ENCODE measurements around the gene TMEM185A.
"Not testable (repeated sequence)": the region's sequence is repeated elsewhere in the genome, so short reads cannot be mapped to it uniquely, and the experiment has no call there.

TMEM185A gene

DNA sequence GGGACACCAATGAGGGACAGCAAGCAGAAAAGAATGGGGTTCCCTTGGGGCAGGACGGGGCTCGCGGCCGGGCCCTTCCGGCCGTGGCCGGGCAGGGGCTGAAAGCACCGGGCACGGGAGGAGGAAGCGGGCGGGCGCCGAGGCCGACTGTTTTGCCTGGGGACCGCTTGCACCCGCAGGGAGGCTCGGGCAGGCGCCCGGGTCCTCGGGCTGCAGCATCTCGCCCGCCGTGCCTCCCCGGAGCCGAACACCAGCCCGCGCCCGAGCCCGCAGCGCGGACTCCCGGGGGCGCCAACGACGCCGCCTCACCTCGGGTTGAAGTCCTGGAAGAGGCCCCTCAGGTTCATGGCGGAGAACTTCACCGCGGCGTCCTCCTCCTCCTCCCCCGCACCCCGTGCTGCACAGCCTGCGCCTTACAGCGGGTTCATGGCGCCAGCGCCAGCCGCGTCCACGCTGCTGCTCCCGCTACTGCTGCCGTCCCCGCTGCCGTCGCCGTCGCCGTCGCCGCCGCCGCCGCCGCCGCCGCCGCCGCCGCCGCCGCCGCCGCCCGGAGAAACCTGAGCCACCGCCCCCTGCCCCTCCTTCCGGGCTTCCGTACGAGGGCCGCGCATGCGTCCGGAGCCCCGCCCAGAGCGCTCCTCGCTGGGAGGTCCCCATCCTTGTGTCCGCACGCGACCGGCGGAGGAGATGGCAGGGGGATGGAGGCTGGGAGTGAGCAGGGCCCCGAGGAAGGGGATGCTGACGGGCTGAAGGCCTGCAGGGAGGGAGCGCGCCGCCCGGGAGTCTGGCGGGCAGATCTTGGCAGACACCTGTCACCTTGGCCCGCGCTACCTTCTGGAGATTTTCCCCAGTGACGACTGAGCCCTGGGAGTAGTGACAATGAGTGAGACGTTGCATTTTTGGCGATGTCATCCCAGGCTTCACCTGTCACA is at the start of gene TMEM185A:
Gene TMEM185A (minus strand): TSS at position 559 of the 932 bp plus-strand sequence. CDS start 212 bp downstream, at position 347.
- DNase-seq, result no peak

DNA sequence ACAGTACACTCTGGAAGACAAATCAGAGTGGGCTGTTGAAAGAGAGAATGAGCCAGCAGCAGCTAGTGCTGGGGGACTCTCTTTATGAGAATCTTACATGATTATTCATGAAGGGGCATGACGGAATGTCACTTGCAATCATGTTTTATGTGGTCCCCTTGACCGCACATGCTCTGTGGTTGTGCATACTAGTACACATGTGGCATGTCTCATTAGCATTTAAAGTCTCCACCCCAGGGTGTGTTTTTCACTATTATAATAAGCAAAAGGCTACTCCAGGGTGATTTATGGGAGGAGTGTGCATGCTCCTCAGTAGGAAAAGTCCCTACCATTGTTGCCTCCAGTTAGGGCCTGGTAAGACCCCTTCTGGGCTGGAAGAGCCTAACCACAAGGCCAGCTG is 49.6 kb upstream of the TMEM185A start:
- DNase-seq, result no peak

DNA sequence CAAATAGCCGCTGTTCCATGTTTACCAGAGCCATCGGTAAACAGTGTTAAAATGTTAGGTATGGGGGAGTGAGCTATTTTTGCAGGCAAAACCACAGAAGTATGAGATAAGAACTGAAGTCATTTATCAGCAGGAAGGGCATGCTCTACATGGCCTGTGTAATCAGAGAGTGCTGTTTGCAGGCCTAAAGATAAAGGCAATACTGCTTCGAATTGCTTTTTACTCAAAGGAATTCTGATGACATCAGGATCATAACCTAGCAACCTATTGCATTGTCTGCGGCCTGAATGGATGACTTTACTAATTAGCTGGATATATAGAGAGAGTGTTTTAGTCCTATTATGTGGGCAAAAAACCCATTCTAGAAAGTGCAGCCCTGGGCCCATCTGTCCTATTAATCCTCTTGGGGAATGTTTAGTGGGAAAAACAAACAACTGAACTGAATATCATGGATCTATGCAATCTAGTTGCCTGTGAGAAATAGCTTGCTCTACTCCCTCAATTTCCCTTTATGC is 47.6 kb upstream of the TMEM185A start:
- not testable (repeated sequence) for DNase-seq

DNA sequence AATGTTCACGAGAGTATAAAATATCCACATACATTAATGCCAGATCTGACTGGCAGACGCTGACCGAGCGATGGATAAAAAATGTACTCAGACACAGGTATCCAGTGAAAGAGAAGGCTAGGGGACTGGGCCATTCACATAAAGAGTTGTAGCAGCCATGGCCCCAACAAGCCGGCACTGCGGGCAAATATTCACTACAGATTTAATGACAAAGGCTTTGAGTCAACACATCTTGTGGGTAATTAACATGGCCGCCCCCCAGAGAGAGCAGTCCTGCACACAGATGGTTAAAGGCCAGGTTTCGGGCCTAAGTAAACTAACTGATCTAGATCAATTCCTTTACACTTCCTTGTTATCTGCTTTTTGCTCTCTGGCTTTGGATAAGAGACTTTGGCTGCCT is 44.0 kb upstream of the TMEM185A start:
- DNase-seq, result not testable (repeated sequence)

DNA sequence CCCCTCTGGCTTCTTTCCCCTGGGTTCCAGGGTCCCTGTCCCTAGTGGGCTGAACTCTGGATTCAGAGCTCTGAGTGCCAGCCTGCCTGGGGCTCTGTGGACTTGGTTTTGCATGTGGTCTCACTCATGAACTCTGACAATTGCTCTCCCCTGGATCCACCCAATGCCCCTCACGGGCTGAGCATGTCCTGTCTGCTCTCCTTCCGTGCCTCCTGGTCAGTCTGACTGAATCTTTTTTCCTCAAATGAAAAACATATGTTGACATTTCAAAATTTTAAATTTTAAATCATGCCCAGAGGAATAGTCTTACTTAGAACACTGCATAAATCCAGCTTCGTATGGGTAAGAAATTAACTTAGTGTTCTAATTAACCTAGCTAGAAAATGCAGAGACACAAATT is 43.5 kb upstream of the TMEM185A start:
- DNase-seq, result not testable (repeated sequence)

DNA sequence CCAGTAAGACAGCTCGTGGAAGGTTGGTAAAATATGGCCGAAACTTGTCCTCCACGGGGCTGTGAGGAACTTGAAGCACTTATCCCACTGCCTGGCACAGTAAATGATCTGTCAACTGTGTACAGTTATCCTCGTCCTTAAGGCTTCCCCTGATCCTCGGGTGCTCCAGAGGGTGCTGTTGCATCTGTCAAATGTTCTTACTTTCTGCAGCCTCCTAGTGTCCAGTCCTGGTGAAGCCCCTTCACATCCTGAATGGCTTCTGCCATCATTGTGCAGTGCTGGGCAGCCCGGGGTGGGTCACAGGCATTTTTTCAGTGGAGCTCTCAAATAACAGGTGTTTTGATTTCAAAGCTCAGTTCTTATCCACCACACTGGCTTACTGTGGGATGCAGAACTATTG is 29.0 kb upstream of the TMEM185A start:
- not testable (repeated sequence) for DNase-seq

DNA sequence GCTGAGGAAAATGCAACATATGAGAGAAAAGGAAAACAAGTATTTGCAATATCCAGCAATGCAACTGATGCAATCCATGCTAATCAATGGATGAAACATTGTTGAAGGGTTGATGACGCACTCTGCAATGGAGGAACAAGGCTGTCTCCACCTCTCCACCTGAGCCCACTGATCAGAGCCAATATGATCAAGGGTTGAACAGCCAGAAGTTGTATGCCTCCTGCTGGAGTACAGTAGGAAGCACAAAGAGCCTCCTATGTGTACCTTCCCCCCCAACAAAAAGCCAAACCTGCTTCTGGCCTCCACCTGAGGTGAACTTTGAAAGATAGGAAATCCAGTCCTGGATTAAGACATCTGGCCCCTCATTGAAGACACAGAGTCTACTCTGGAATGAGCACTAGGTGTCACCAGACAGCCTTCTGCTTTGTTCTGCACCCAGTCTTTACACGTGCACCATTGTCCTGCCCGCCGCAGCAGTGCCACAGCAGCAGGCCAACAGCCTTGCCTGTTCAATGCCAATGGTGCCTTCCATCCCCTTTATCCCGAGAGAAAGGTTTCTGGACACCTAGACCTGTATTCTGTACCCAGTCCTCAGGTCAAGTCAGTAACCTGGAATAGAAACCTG is 24.8 kb upstream of the TMEM185A start:
- not testable (repeated sequence) for DNase-seq

DNA sequence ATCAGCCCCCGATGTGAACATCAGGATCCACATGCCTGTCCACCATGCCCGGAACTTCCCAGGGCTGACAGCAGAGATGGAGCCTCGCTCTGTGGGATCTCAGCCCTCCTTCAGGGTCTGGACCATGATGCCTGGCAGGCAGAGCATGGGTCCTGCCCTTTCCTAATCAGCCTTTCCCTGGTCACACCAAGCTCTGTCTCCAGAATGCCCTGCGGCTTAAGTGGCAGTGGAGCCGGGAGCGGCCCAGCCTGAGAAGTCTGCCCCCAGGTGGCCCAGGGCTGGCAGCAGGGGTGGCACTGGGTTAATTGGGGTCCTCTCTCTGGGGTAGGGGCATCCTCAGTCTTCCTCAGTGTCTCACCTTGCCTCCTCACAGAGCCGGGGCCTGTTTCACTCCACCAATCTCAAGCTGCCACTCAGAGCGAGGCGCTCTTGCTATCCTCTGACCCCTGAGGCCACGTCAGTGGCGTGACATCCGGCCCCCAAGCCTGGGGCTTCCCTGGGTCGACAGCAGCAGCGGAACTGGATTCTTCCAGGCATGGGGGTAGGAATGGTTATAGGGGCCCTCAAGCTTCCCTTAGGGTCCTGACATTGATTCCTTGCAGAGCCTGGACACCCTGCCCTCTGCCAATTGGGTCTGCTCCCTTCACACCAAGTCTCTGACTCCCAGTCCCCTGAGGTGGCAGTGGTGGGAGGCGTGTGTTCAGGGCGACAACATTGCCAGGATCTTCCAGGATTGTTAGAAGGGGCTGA is 20.8 kb upstream of the TMEM185A start:
- no peak for DNase-seq

DNA sequence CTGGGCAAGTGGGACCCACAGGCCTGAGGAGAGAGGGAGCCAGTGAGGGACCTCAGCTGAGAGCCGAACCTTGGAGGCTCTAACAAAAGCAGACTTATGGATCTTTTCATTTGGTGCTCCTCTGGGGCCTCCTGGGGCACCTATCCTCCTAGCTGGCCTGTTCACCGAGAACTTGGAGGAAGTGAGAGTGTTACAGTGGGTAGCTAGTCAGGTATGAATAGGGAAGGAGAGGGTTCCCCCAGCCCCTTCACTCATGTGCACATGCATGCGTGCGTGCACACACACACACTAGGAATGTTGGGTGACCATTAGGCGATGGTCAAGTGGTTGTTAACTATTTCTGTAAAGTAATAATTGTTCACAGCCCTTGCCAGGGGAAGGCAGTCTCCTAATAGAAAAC is 18.6 kb upstream of the TMEM185A start:
- DNase-seq, result no peak

DNA sequence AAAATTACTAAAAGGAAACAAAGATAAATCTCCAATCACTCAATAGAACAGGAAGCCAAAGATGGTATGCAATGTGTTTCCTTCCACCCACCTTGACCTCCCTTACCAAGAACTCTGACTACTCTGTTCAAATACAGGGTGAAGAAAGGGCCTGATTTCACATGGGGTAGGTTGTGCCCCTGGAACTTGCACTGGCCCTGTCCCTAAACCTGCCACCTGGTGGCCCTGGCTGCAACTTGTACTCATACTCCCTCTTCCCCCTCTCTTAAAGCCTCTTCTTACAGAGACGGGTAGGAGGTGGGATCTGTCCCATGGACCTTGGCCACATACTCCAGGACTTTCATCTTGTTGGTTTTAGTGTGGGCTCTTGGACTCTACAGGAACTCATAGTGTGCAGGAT is 17.3 kb upstream of the TMEM185A start:
- DNase-seq, result no peak

DNA sequence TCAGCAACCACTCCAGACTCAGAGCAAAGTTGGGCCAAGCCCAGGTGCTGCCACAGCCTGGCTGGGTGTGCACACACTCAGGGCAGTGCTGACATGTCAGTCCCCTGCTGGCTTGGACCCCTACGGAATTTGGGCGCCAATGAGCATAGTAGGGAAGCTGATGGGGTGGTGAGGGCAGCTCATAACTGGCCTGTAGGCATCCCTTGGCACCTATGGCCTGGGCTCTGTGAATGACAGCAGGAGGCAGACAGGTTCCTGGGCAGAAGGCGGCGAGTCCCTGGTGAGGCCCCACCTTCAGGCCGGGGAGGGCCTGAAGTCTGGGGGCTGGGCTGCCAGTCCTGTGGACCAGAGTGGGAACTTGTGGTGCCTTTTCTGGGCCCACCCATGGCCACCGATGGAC is 15.9 kb upstream of the TMEM185A start:
- DNase-seq, result no peak

DNA sequence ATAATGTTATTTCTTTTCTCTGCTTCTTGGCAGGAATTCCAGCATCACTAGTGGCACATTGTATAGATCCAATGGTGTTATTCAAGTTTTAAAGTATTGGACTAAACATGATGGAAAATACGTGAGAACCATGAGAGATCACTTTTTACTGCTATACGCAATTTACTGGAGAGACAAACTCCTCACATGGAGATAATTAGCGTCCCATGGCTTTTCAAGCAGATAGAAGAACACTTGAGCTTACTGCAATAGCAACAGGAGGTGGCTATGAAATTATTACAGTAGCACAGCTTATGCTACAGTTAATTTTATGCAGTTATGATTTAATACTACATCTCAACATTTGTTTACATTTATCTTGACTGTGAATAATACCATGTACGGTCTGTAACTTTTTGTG is 11.9 kb upstream of the TMEM185A start:
- no peak for DNase-seq

DNA sequence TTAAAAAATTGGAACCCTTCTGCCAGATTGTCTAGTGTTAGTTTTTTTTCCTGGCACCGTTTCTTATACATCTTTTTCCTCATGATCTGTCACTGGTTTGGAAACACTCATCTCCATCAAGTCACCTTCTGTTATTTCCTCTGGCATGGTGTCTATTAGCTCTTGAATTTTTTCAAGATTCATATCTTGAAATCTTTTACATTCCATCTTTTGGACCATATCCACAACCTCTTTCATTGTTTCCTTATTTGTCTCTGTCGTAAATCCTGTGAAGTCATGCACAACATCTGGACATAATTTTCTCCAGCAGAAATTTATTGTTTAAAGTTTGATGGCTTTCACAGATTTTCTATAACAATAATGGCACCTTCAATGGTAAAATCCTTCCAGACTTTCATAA is 10.2 kb upstream of the TMEM185A start:
- DNase-seq, result no peak

DNA sequence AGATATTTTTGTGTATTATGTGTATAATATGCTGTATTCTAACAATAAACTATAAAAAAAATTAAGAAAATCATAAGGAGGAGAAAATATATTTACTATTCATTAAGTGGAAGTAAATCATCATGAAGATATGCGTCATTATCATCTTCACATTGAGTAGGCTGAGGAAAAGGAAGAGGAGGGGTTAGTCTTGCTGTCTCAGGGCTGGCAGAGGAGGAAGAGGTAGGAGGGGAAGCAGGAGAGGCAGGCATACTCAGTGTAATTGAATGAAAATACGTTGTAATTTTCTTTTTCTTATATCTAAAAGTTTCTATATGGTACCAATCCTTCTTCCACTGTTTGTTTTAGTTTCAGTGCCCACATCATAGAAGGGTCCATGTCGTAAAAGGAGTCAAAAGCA is 9.8 kb upstream of the TMEM185A start:
- no peak for DNase-seq

DNA sequence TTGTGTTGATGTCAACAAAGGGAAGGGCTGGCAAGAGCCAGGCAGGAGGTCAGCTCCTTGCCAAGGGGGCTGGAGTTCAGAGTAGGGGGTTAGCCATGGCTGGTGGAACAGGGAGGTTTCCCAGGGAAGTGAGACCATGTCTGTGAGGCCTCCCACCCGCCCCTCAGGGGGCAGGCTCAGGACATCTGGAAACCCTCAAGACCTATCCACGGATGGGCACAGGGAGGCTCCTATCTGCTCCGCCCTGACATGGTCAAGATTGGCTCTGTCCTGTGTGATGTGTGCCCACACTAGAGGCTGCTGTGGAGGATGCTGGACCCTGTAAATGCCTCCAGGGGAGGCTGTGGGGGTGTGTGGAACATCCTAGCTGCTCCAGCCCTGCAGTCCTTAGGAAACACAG is 8.0 kb upstream of the TMEM185A start:
- DNase-seq, result no peak

DNA sequence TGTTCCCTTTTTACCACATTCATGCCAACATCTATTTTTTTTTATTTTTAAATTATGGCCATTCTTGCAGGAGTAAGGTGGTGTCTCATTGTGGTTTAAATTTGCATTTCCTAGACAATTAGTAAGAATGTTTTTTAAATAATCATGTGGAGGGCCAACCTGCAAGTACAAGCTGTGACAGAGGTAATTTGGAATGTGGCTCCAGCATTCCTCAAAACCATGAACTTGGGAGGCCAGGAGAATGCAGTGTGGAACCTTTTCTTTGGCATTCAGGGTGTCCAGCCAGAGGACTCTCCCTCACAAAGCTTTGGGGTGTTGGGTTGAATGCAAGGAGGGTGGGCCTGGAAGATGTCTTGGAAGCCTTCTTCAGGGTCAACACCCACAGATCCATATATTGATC is 7.3 kb upstream of the TMEM185A start:
- DNase-seq, result peak; percentile 42

DNA sequence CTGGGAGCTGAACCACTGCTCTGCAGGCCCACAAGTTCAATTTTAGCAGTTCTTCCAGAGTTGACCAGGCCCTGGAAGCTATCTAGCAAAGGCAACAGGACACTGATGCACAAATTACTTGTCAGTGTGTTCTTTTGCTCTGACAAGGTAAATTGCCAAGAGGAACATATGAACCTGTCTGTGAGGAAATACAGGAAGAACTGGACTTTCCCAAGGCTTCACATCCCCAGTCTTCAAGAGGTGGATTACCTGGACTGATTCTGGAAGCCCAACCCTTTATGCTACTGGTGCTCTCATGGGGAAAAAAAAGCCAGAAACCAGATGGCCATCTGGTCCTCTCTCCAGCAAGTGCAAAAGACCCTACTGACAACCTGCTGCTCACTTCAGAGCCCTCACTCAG is 1.9 kb upstream of the TMEM185A start:
- no peak for DNase-seq

DNA sequence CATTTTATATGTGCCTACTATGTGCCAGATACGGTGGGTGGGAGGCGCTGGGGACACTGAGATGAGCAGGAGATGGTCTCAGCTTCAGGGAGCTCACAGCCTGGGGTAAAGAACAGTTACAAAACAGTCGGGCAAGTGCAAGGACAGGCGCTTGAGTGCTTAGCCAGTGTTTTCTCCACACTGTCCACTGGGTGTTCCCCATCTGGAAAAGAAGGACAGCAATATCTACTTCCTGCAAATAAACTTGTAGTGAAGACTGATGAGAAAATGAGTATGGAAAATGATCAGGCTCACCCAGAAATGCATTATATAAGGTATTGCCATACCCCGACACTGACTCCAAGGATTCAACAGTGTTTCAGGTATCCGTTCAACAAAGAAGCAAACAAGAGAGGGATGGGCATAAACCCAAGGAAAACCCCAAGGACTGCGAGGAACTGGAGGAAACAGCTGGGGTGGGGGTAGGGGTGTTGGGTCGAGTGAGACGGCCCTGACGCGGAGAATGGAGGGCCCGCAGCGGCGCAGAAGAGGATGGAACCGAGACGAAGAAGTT is 835 bp downstream of the TMEM185A start:
- DNase-seq, result peak; percentile 17

DNA sequence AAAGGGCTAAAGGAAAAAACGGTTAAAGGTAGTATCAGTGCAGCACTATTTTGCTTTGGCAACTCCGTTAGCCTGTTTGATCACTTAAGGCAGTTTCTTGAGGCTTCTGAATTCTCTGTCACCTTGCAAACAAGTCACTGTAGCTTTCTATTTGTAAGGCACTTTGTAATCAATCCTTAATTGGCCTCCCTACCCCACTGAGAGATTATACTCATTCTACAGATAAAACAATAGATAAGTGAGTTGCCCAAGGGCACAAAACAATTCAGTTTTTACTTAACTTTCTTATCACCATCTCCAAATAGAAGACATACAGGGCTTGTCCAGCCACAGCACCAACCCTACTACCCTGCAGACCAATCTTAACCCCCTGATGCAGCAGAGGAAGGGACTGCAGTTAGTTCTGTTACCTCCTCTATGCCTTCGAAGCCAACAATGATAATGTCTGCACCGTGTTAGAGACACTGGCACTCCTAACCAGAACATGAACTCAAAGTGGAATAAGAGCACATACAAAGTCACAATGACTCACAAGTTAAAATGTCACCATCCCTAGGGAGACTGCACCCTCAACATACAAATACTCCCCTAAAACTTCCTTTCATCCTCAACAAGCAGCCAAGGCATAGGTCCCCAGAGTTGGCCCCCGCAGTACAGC is 1.7 kb downstream of the TMEM185A start:
- no peak for DNase-seq

DNA sequence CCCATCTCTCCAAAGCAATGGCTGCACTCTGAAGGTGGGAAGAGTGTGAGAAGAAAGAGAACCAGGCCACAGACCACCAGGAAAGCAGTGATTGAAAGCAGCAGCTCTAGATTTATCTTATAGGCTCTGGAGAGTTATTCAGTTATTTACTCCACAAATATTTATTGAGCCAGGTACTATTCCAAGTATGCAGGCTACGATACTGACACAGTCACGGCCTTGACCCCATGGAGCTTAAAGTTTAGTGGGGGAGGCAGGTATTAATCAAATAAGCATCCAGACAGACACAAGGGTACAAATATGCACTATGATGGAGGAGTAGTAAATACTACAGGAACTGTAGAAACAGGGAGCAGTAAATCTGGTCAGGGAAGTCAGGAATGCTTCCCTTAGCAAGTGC is 2.8 kb downstream of the TMEM185A start:
- DNase-seq, result no peak

DNA sequence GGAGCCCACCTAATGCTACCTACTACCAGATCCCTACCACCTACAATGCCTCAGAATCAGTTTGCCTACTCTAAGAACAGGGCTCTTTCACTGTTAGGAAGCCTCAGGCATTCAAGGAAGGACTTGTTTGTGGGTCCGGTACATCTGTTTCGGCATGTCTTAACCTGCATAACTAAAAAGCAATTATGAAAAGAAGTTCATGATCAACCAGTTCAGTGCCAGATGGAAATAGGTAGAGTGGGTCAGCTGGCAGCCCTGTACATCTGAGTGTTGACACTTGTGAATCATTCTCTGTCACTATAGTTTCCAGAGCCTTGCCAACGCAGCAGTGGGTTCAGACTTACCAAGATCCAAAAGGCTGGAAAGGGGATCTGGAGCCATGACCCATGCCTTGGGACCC is 3.3 kb downstream of the TMEM185A start:
- DNase-seq, result no peak

DNA sequence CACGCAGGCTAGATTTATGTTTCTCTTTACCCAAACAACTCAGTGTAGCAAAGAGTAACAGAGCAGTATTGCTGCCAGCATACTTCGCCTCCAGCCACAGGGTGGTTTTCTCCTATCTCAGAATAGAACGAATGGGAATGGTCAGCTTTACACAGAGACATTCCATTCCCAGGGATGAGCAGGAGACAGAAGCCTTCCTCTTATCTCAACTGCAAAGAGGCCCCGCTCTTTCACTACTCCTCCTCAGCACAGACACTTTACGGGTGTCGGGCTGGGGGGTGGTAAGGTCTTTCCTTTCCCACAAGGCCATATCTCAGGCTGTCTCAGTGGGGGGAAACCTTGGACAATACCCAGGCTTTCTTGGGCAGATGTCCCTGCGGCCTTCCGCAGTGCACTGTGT is 4.8 kb downstream of the TMEM185A start:
- DNase-seq, result not testable (repeated sequence)

DNA sequence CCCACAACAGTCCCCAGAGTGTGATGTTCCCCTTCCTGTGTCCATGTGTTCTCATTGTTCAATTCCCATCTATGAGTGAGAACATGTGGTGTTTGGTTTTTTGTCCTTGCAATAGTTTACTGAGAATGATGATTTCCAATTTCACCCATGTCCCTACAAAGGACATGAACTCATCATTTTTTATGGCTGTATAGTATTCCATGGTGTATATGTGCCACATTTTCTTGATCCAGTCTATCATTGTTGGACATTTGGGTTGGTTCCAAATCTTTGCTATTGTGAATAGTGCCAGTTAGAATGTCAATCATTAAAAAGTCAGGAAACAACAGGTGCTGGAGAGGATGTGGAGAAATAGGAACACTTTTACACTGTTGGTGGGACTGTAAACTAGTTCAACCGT is 11.9 kb downstream of the TMEM185A start:
- DNase-seq, result not testable (repeated sequence)
